HEK293 (cell line): ENCODE data around the gene SMIM24.

Experiments
- ZFP3 ChIP-seq: fragments of 450-650 bp; formaldehyde crosslinking; IDR thresholded peaks from 2 replicates; pipeline ENCODE4 v1.5.1; 2016; ENCODE audit warnings: low read depth, missing biosample characterization, missing genetic modification characterization
- ZNF549 ChIP-seq: fragments of 450-650 bp; IDR thresholded peaks from 2 replicates; pipeline ENCODE4 v1.5.1; 2018; ENCODE audit warnings: missing biosample characterization, missing genetic modification characterization, mild to moderate bottlenecking, inconsistent platforms, moderate library complexity

DNA sequence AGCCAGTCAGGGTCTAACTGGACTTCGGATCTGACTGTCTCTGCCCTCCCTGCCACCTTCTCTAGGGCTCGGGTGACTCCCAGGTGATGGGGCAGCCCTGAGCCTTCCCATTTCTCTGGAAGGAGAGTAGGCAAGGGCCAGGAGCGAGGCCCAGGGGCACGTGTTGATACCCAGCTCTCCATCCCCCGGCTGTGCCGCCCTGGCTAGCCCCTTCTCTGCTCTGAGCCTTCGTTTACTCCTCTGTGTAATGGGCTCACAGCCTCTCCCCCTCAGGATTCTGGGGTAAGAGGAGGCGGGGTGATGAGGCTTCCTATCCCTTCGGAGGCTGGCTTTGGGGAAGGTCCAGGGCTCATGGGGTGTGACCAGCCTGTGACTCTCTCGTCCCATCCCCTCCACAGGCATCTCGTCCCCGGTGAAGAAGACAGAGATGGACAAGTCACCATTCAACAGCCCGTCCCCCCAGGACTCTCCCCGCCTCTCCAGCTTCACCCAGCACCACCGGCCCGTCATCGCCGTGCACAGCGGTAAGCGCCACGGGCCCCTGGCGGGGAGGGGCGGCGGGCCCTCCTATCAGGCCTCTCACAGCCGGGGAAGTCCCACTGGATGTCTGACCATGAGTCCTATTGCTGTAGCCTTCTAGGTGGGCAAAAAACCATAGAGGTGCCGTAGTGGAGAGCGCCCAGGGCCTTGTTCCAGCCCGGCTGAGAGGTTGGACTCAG lies 31.6 kb downstream of the SMIM24 start:
- TF ChIP-seq ZFP3 (no peak), ZNF549 (tag by site-specific recombination) (no peak)
